IMR-90 (cell line): Measurements from ENCODE around the gene BTG3. TPM values are rescaled to one million over a fixed set of nuclear protein-coding genes. Genes with fewer than 3 reads are reported as not detected.

Experiments
- ATAC-seq: fragments of 200-7000 bp; cut with Tn5 transposase; 2 replicates; pipeline ENCODE4 v1.9.1; 2020; ENCODE audit warnings: low read depth, mild to moderate bottlenecking, moderate library complexity
- BruUV-seq: library from RNA; stranded (reverse); fragments of 400-500 nt; replicated peaks from 2 replicates; lab custom pipeline; 2021; lab: Mats Ljungman, UMichigan
- CTCF ChIA-PET: fragments of 300-600 bp; formaldehyde crosslinking; extraction: SDS; loops from one replicate; lab custom pipeline; 2021; ENCODE audit warnings: antibody characterized with exemption; lab: Yijun Ruan, JAX
- POLR2A ChIA-PET: fragments of 300-600 bp; sonication (Branson Sonifier 250); formaldehyde crosslinking; loops from one replicate; lab custom pipeline; 2022; ENCODE audit warnings: antibody characterized with exemption; ENCODE audit not compliant: unreplicated experiment; lab: Charles Lee
- DNase-seq: peaks from one replicate; pipeline ENCODE4 v3.0.0; 2013
- H2AFZ ChIP-seq: replicated peaks from 2 replicates; pipeline ENCODE3; 2013; ENCODE audit warnings: low read length, mild to moderate bottlenecking; ENCODE audit not compliant: poor library complexity
- H2AK5ac ChIP-seq: 2 replicates; pipeline ENCODE4 v1.6.1; 2013; ENCODE audit warnings: low read depth, low read length, inconsistent platforms
- H2AK9ac ChIP-seq: replicated peaks from 2 replicates; pipeline ENCODE3; 2013; ENCODE audit warnings: mild to moderate bottlenecking, low read depth, low read length, moderate library complexity; ENCODE audit not compliant: poor library complexity
- H2BK120ac ChIP-seq: 2 replicates; pipeline ENCODE4 v1.6.1; 2013; ENCODE audit warnings: low read depth, low read length, inconsistent platforms
- H2BK15ac ChIP-seq: 3 replicates; pipeline ENCODE4 v1.6.1; 2013; ENCODE audit warnings: low read depth, low read length, inconsistent platforms
- H2BK20ac ChIP-seq: 2 replicates; pipeline ENCODE4 v1.6.1; 2013; ENCODE audit warnings: low read depth, mild to moderate bottlenecking, inconsistent platforms, low read length, moderate library complexity
- H2BK5ac ChIP-seq: 2 replicates; pipeline ENCODE4 v1.6.1; 2013; ENCODE audit warnings: mild to moderate bottlenecking, low read depth, low read length, inconsistent platforms; ENCODE audit not compliant: poor library complexity, severe bottlenecking
- H3K14ac ChIP-seq: replicated peaks from 2 replicates; pipeline ENCODE4 v1.6.1; 2013; ENCODE audit warnings: low read depth, low read length, inconsistent platforms
- H3K18ac ChIP-seq: 2 replicates; pipeline ENCODE4 v1.6.1; 2013; ENCODE audit warnings: low read depth, low read length, control low read depth
- H3K23ac ChIP-seq: 2 replicates; pipeline ENCODE4 v1.6.1; 2013; ENCODE audit warnings: low read depth, low read length, inconsistent platforms
- H3K27ac ChIP-seq: 2 replicates; pipeline ENCODE4 v1.5.1; 2013; ENCODE audit warnings: mild to moderate bottlenecking, control low read depth, low read length; ENCODE audit not compliant: insufficient read depth
- H3K27me3 ChIP-seq: 2 replicates; pipeline ENCODE4 v1.6.1; 2013; ENCODE audit warnings: low read length; ENCODE audit not compliant: control insufficient read depth, insufficient read depth
- H3K36me3 ChIP-seq: 2 replicates; pipeline ENCODE4 v1.6.1; 2013; ENCODE audit warnings: low read length, mixed read lengths; ENCODE audit not compliant: control insufficient read depth, insufficient read depth
- H3K4ac ChIP-seq: 2 replicates; pipeline ENCODE4 v1.6.1; 2013; ENCODE audit warnings: low read depth, low read length, inconsistent platforms
- H3K4me1 ChIP-seq: 2 replicates; pipeline ENCODE4 v1.6.1; 2013; ENCODE audit warnings: low read length, mixed read lengths; ENCODE audit not compliant: control insufficient read depth, insufficient read depth
- H3K4me2 ChIP-seq: 2 replicates; pipeline ENCODE4 v1.6.1; 2013; ENCODE audit warnings: low read depth, mild to moderate bottlenecking, control low read depth, low read length, moderate library complexity
- H3K4me3 ChIP-seq: 2 replicates; pipeline ENCODE4 v1.5.1; 2013; ENCODE audit warnings: low read depth, mild to moderate bottlenecking, control low read depth, low read length, moderate library complexity; ENCODE audit not compliant: insufficient read depth
- H3K56ac ChIP-seq: 2 replicates; pipeline ENCODE4 v1.6.1; 2013; ENCODE audit warnings: low read length, inconsistent platforms; ENCODE audit not compliant: insufficient read depth; ENCODE audit errors: extremely low read depth
- H3K79me1 ChIP-seq, 2 experiments: 2 replicates each; pipeline ENCODE4 v1.6.1; 2013; ENCODE audit warnings: low read length in 2 of 2, inconsistent platforms in 1 of 2, low read depth in 1 of 2
- H3K9ac ChIP-seq: 2 replicates; pipeline ENCODE4 v1.6.1; 2013; ENCODE audit warnings: low read depth, low read length, control low read depth
- H3K9me1 ChIP-seq: 2 replicates; pipeline ENCODE4 v1.6.1; 2013; ENCODE audit warnings: low read length, inconsistent platforms; ENCODE audit not compliant: insufficient read depth
- H3K9me3 ChIP-seq: 2 replicates; pipeline ENCODE4 v1.6.1; 2013; ENCODE audit warnings: low read length; ENCODE audit not compliant: control insufficient read depth, insufficient read depth
- H4K20me1 ChIP-seq: 2 replicates; pipeline ENCODE4 v1.6.1; 2013; ENCODE audit warnings: low read length, inconsistent platforms; ENCODE audit not compliant: insufficient read depth
- H4K5ac ChIP-seq: 2 replicates; pipeline ENCODE4 v1.6.1; 2013; ENCODE audit warnings: mild to moderate bottlenecking, low read depth, low read length, control low read depth
- H4K8ac ChIP-seq, 2 experiments: 2 replicates each; pipeline ENCODE4 v1.6.1; 2013; ENCODE audit warnings: low read depth in 2 of 2, low read length in 2 of 2, control low read depth in 1 of 2, inconsistent platforms in 1 of 2
- H4K91ac ChIP-seq: 2 replicates; pipeline ENCODE4 v1.6.1; 2013; ENCODE audit warnings: low read depth, low read length, inconsistent platforms; ENCODE audit not compliant: insufficient read depth
- CEBPB ChIP-seq: IDR thresholded peaks from 2 replicates; pipeline ENCODE4 v1.6.1; 2012; ENCODE audit warnings: low read depth, low read length, improper control_type of control experiment
- FOS ChIP-seq: fragments of 150-350 bp; IDR thresholded peaks from 2 replicates; pipeline ENCODE4 v1.6.1; 2016; ENCODE audit warnings: low read depth, low read length
- MAFK ChIP-seq: IDR thresholded peaks from 2 replicates; pipeline ENCODE4 v1.6.1; 2012; ENCODE audit warnings: low read depth, low read length, improper control_type of control experiment
- MAZ ChIP-seq: IDR thresholded peaks from 2 replicates; pipeline ENCODE4 v1.6.1; 2012; ENCODE audit warnings: low read depth, mild to moderate bottlenecking, low read length, improper control_type of control experiment, moderate library complexity, borderline replicate concordance
- MXI1 ChIP-seq: IDR thresholded peaks from 2 replicates; pipeline ENCODE4 v1.6.1; 2012; ENCODE audit warnings: low read depth, mild to moderate bottlenecking, low read length, moderate library complexity, borderline replicate concordance
- NFE2L2 ChIP-seq: fragments of 150-350 bp; IDR thresholded peaks from 2 replicates; pipeline ENCODE4 v1.6.1; 2016; ENCODE audit warnings: low read depth, mild to moderate bottlenecking, low read length
- RCOR1 ChIP-seq: IDR thresholded peaks from 2 replicates; pipeline ENCODE4 v1.6.1; 2012; ENCODE audit warnings: mild to moderate bottlenecking, low read length, improper control_type of control experiment; ENCODE audit not compliant: insufficient replicate concordance
- SMC3 ChIP-seq: fragments of 150-350 bp; IDR thresholded peaks from 2 replicates; pipeline ENCODE4 v1.6.1; 2016; ENCODE audit warnings: low read depth, mild to moderate bottlenecking, antibody characterized with exemption, low read length, moderate library complexity
- WGBS, 2 experiments: methylation state at CpG; one replicate each; pipeline versions ENCODE4 v1.1.5 to v1.1.7; 2013; ENCODE audit warnings: missing lambda C conversion rate in 2 of 2; ENCODE audit not compliant: insufficient read length in 1 of 2; ENCODE audit errors: extremely low coverage in 2 of 2; 5-methylcytosine and 5-hydroxymethylcytosine counted together
- dilution Hi-C: fragments of 300-500 bp; cut with HindIII; formaldehyde crosslinking; loops from one replicate; pipeline ENCODE4 v1.14.3; 2018; ENCODE audit warnings: low sequenced_read_pairs; ENCODE audit not compliant: unreplicated experiment
- in situ Hi-C: fragments of 300-500 bp; cut with MboI; formaldehyde crosslinking; loops from 3 replicates; pipeline ENCODE4 v1.14.3; 2019; ENCODE audit warnings: low sequenced_read_pairs, inconsistent platforms, mixed read lengths
- intact Hi-C: fragments of 100-400 bp; cut with micrococcal nuclease; formaldehyde crosslinking; loops from 2 replicates; pipeline ENCODE4 v1.10.0; 2022
- polyA plus RNA-seq, 3 experiments: library from polyadenylated mRNA; depleted of rRNA; stranded (reverse); fragments of >200 nt; gene quantifications; 2 replicates each; pipeline ENCODE4 v1.2.3, GENCODE V29; 2012; ENCODE audit warnings: low replicate concordance in 1 of 3
- total RNA-seq: library from RNA; depleted of rRNA; stranded (reverse); fragments of >200 nt; gene quantifications from 2 replicates; pipeline ENCODE4 v1.2.3, GENCODE V29; 2012
- TF ChIP-seq, protein P1 (sequence below): conservative IDR thresholded peaks from 2 replicates; pipeline ENCODE4 v1.5.1; 2012; ENCODE audit warnings: mild to moderate bottlenecking, low read depth, low read length, improper control_type of control experiment
- TF ChIP-seq, protein P2 (sequence below): fragments of 150-350 bp; IDR thresholded peaks from 2 replicates; pipeline ENCODE4 v1.6.1; 2016; ENCODE audit warnings: low read depth, mild to moderate bottlenecking, low read length, moderate library complexity, borderline replicate concordance
- TF ChIP-seq, protein P3 (sequence below): fragments of 150-350 bp; IDR thresholded peaks from 2 replicates; pipeline ENCODE4 v1.6.1; 2017; ENCODE audit warnings: mild to moderate bottlenecking, antibody characterized with exemption, low read length, low read depth

The BTG3 gene
- total and polyA plus RNA-seq, 2 of the 4 experiments (the other 2 are of a cell fraction): 22.4 to 38.1 TPM

DNA sequence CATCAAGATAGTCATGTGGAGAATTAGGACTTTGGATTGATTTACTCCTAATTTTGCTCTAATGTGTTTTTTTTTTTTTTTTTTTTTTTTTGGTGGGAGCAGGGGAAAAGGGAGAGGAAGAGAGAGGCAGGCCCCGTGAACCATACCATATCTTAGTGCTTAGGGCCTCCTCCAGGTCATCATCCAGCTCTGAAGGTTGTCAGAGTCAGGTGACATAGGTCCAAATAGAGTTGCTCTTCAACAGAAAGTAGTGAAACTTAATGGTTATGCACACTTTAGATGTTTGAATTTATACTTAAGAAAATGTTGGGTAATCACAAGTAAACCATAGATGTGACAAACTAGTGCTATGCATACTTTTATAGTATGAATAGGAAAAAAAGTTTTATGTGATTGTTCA lies 67.7 kb downstream of the BTG3 start:
- Histone ChIP-seq H3K4me3 (no peak overlapping the region), H3K9me3 (no peaks in the 10 kb centered on the region), H3K4me1 (peaks cover 3% of the 10 kb centered on the region; the same call in 1 of the 2 replicates), H3K36me3 (no peaks in the 10 kb centered on the region), H3K9ac (no peak overlapping the region), H3K4me2 (no peak overlapping the region), H2AK5ac (no peak overlapping the region), H4K20me1 (no peaks in the 10 kb centered on the region), H3K14ac (no peak overlapping the region), H4K8ac (no peak overlapping the region), H3K9me1 (no peaks in the 10 kb centered on the region), H2BK15ac (no peak overlapping the region), H3K27me3 (peaks cover 2% of the 10 kb centered on the region; the same call in 1 of the 2 replicates), H3K27ac (no peak overlapping the region), H4K91ac (no peak overlapping the region), H2BK120ac (no peak overlapping the region), H3K4ac (no peak overlapping the region), H3K79me1 (no peaks in the 10 kb centered on the region), H4K5ac (no peak overlapping the region), H3K23ac (no peak overlapping the region), H2AK9ac (no peak overlapping the region), H3K56ac (no peak overlapping the region), H2AFZ (no peak overlapping the region), H3K18ac (no peak overlapping the region), H2BK20ac (no peak overlapping the region), H2BK5ac (no peak overlapping the region)
- ChIA-PET POLR2A (no interaction called here), CTCF (interaction anchor here (1.5 kb wide), 1 partner anchor 10 kb away, joined by 3 read pairs; no protein-coding TSS in a partner anchor)
- in situ Hi-C loops (no loop called here), dilution Hi-C loops (no loop called here), intact Hi-C loops (no loop called here)
- no peak for DNase-seq
- BruUV-seq: no TSS peak
- no peak for ATAC-seq
- TF ChIP-seq MAZ: no peak
- TF ChIP-seq, protein P1, sequence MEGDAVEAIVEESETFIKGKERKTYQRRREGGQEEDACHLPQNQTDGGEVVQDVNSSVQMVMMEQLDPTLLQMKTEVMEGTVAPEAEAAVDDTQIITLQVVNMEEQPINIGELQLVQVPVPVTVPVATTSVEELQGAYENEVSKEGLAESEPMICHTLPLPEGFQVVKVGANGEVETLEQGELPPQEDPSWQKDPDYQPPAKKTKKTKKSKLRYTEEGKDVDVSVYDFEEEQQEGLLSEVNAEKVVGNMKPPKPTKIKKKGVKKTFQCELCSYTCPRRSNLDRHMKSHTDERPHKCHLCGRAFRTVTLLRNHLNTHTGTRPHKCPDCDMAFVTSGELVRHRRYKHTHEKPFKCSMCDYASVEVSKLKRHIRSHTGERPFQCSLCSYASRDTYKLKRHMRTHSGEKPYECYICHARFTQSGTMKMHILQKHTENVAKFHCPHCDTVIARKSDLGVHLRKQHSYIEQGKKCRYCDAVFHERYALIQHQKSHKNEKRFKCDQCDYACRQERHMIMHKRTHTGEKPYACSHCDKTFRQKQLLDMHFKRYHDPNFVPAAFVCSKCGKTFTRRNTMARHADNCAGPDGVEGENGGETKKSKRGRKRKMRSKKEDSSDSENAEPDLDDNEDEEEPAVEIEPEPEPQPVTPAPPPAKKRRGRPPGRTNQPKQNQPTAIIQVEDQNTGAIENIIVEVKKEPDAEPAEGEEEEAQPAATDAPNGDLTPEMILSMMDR: no peak
- no peak for TF ChIP-seq SMC3
- TF ChIP-seq MAFK: no peak
- TF ChIP-seq, protein P2, sequence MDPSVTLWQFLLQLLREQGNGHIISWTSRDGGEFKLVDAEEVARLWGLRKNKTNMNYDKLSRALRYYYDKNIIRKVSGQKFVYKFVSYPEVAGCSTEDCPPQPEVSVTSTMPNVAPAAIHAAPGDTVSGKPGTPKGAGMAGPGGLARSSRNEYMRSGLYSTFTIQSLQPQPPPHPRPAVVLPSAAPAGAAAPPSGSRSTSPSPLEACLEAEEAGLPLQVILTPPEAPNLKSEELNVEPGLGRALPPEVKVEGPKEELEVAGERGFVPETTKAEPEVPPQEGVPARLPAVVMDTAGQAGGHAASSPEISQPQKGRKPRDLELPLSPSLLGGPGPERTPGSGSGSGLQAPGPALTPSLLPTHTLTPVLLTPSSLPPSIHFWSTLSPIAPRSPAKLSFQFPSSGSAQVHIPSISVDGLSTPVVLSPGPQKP: no peak
- TF ChIP-seq, protein P3, sequence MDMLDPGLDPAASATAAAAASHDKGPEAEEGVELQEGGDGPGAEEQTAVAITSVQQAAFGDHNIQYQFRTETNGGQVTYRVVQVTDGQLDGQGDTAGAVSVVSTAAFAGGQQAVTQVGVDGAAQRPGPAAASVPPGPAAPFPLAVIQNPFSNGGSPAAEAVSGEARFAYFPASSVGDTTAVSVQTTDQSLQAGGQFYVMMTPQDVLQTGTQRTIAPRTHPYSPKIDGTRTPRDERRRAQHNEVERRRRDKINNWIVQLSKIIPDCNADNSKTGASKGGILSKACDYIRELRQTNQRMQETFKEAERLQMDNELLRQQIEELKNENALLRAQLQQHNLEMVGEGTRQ: no peak
- TF ChIP-seq MXI1: no peak
- TF ChIP-seq NFE2L2: no peak
- no peak for TF ChIP-seq RCOR1
- TF ChIP-seq CEBPB: no peak
- no peak for TF ChIP-seq FOS
- WGBS, 2 experiments: no CpG with 5 or more reads among the region's 1 CpG
